Astrocyte of the cerebellum (primary cell): ENCODE measurements around the gene GALNTL6.

Source experiments
- DNase-seq: peaks from one replicate; pipeline ENCODE4 v3.0.0-alpha.2; 2011; ENCODE audit warnings: low read depth
- H3K4me3 ChIP-seq: 2 replicates; pipeline ENCODE4 v1.5.1; 2011; ENCODE audit warnings: mild to moderate bottlenecking, low read depth, low read length, moderate library complexity
- in situ Hi-C: cut with HindIII; loops from 2 replicates; pipeline ENCODE4 v1.10.0; 2017; ENCODE audit warnings: low sequenced_read_pairs
- TF ChIP-seq, protein P1 (sequence below): IDR thresholded peaks from 2 replicates; pipeline ENCODE4 v1.5.1; 2012; ENCODE audit warnings: low read length, low read depth, moderate library complexity, mild to moderate bottlenecking; ENCODE audit errors: missing control alignments

The GALNTL6 gene

DNA sequence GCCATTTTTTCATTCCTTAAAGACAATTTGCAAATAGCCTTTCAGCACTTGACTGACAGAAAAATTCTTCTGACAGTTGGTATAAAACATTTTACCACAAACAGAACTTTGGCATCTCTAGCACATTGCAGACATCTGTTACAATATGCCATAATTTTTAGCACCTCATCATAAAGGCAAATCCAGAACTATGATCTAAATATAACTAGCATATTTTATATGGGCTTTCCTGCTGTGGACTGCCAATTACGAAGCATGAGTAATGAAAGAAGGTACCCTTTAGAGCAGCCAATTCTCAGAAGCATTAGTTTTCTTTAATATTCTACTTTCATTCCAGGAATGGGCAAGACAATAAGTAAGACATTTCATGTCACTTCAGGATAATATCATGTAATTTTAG lies 708.0 kb downstream of the GALNTL6 start:
- no peak overlapping the region for H3K4me3 ChIP-seq
- TF ChIP-seq, protein P1, sequence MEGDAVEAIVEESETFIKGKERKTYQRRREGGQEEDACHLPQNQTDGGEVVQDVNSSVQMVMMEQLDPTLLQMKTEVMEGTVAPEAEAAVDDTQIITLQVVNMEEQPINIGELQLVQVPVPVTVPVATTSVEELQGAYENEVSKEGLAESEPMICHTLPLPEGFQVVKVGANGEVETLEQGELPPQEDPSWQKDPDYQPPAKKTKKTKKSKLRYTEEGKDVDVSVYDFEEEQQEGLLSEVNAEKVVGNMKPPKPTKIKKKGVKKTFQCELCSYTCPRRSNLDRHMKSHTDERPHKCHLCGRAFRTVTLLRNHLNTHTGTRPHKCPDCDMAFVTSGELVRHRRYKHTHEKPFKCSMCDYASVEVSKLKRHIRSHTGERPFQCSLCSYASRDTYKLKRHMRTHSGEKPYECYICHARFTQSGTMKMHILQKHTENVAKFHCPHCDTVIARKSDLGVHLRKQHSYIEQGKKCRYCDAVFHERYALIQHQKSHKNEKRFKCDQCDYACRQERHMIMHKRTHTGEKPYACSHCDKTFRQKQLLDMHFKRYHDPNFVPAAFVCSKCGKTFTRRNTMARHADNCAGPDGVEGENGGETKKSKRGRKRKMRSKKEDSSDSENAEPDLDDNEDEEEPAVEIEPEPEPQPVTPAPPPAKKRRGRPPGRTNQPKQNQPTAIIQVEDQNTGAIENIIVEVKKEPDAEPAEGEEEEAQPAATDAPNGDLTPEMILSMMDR: no peak
- in situ Hi-C loops: no loop called here
- no peak for DNase-seq

DNA sequence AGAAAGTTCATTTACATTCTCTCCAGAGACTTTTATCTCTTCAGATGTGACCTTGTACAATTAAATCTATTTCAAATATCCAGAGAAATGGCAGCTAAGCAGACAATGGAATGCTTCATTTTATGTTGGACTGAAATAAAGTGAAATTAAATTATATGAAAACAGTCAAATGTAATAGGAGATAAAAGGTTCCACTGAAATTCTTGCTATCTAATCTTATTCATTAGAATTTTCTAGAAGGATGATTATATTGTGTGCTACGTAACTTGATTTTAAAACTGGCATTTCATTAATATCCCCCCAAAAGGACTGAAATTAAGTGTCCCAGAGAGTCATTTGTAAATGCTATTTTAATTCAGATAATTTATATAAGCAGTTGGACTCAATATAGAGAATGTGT lies 708.5 kb downstream of the GALNTL6 start:
- TF ChIP-seq, protein P1: no peak
- DNase-seq: no peak
- H3K4me3 ChIP-seq: no peak overlapping the region
- in situ Hi-C loops: no loop called here

DNA sequence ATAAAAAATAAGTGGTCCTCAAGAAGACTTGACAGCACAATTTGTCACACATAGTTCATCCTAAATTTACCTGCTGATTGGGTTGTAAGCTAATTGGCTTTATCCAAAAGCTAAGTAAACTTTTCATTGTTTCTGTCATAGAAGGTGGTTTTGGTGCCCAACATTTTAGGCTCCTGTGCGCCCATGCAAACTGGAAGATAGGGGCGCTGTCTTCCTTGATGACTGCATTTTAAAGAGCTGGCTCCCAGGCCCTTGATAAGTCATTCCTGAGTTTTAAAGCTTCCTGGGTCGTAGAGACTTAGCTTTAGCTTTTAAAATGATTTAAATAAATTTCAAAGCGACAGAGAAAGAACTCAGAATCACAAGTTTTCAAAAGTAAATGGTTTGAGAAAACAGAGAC lies 730.0 kb downstream of the GALNTL6 start:
- H3K4me3 ChIP-seq: no peak overlapping the region
- TF ChIP-seq, protein P1: no peak
- in situ Hi-C loops: no loop called here
- no peak for DNase-seq

DNA sequence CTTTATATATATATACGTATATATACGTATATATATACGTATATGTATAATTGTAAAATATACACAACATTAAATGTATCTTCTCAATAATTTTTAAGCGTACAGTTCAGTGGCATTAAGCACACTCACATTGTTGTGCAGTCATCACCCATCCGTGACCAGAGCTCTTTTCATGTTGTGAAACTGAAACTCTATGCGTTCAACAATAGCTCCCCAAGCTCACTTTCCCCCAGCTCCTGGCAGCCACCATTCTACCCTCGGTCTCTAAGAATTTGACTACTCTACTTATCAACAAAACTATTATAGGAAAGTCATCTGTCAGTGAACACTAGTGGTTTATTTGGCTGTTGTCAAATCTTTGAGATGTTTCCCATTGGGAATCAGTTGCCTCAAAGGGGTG lies 733.6 kb downstream of the GALNTL6 start:
- no peak for DNase-seq
- in situ Hi-C loops: no loop called here
- TF ChIP-seq, protein P1: no peak
- no peak overlapping the region for H3K4me3 ChIP-seq

DNA sequence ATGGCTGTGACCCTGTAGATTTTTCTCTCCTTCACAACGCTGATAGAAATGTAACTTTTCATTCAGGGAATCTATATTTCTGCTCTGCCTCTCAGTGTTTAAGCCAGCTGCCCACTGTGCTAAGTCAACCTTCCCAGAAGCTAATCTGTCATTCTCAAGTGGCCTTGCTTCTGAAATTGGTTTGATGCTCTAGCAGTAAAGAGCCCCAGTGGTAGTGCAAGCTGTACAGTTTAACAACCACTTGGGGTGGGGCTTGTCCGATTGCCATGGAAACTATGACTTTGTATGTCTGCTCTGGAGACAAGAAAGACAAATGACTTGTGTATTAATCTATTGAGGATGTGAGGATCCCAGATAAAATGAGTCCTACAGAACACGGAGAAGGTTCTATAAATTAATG lies 734.5 kb downstream of the GALNTL6 start:
- DNase-seq: no peak
- H3K4me3 ChIP-seq: no peak overlapping the region
- TF ChIP-seq, protein P1: no peak
- in situ Hi-C loops: no loop called here

DNA sequence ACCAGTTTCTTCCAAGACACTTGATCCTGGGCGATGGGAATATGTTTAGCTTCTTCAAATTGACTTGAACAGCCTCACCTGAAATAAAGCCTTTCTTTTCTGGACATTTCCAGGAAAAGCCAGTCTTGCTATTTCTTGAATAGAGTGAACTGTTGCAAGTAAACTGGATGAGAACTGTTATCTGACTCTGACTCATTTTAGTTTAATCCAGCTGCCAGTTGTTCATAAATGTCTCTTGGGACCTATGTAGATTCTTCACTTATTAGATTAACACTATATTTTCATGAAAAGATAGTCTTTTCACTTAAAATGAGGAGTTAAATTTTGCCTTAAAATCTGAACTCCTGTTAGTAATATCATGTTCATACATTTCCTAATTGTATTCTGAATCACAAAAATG lies 740.0 kb downstream of the GALNTL6 start:
- DNase-seq: no peak
- in situ Hi-C loops: no loop called here
- H3K4me3 ChIP-seq: no peak overlapping the region
- TF ChIP-seq, protein P1: no peak

DNA sequence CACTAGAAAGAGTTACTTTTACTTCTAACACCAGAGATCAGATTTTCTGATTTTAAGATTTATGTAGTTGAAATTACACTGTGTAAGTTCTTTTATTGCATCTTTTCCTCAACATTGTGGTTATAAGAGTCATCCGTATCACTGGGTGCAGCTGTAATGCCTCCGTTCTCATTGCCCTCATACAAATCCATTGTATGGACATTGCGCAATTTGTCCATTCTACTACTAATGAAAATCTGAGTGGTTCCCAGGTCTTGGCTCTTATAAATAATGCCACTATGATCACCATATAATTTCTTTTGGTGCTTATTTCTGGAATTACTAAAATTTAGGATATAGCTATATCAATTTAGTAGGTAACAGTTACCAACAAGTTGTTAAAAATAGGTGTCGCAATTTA lies 741.4 kb downstream of the GALNTL6 start:
- H3K4me3 ChIP-seq: no peak overlapping the region
- no peak for DNase-seq
- in situ Hi-C loops: no loop called here
- TF ChIP-seq, protein P1: no peak
